ENCODE results near the gene GPS2. TPM values are rescaled to one million over a fixed set of nuclear protein-coding genes. Genes with fewer than 3 reads are reported as not detected.

GPS2 gene
- total and polyA plus RNA-seq, 2 donors (not counting 1 experiment from before 2014, with no cell fraction given): 137 to 225 TPM

DNA sequence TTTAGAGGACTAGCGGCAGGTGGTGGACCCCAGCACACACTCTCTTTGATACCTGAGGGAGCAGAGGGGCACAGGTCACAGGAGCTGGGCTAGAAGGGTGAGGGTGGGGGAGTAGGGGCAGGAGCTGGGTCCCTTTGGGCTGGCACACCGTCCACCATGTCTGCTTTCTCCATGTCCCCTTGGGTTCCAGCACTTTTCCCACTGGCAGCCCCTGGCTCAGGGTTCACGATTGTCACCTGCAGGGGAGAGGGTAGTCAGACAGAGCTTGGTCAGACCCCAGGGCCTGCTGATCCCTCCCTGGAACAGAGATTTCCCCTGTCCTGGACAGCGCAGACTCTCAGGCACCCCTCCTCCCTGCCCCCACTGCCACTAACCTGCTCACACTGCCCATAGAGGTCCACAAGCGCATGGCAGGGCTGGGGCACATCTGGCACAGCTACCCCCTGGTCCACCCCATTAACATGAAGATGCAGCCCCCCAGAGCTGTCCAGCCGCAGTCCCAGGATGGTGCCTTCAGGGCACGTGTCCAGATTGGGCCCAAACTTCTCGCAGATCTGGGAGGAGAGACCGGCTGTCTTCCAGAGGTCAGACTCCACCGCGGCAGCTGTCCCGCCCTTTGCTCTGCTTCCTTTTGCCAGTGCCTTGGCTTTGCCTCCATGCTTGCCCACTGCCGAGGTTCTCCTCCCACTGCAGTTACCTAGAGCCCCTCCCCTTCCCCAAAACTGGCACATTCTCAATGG is 3.1 kb upstream of the GPS2 start:
- no peak overlapping the region for H3K4me3 Mint-ChIP-seq
- peaks cover 16% of the 10 kb centered on the region for H4K20me1 ChIP-seq (ENCODE audit: control insufficient read depth, insufficient read depth, low read length, poor library complexity, severe bottlenecking)
- 95% methylated on average over 13 of the region's 13 CpGs for WGBS (ENCODE audit: insufficient coverage)

More for the DNA sequence above, 3.1 kb upstream of the GPS2 start:
- Histone ChIP-seq H3K9me3 (ENCODE audit: control extremely low read depth in 1 of 3, control insufficient read depth in 2 of 3, insufficient read depth in 1 of 3, low read length in 2 of 3) (no peaks in the 10 kb centered on the region), H3K9ac (ENCODE audit: low read length) (no peak overlapping the region), H3K4me3 (ENCODE audit: control extremely low read depth in 1 of 5, extremely low read depth in 1 of 5, insufficient read depth in 1 of 5, low read depth in 2 of 5, low read length in 4 of 5) (no peak overlapping the region), H3K27me3 (replicated peaks in 1 of 4; ENCODE audit: control extremely low read depth in 1 of 4, control insufficient read depth in 3 of 4, insufficient read depth in 4 of 4, low read length in 3 of 4) (no peaks in the 10 kb centered on the region), H3K27ac (ENCODE audit: low read length in 2 of 2) (no peak overlapping the region), H2AFZ (ENCODE audit: insufficient read depth, low read depth, low read length, poor library complexity, severe bottlenecking) (no peak overlapping the region), H3K4me2 (replicated peaks; ENCODE audit: low read depth, low read length, poor library complexity, severe bottlenecking) (no peak overlapping the region), H3K4me1 (ENCODE audit: control insufficient read depth in 2 of 2, insufficient read depth in 2 of 2, low read length in 2 of 2) (peaks cover 17 to 19% of the 10 kb centered on the region in 2 donors), H3K36me3 (replicated peaks in 1 of 2; ENCODE audit: control extremely low read depth in 1 of 2, control insufficient read depth in 1 of 2, extremely low read depth in 1 of 2, insufficient read depth in 2 of 2, low read length in 1 of 2) (peaks cover 0 to 67% of the 10 kb centered on the region in 2 experiments), H3K79me2 (ENCODE audit: control insufficient read depth, insufficient read depth, low read length) (peaks cover 36% of the 10 kb centered on the region)
- TF ChIP-seq EZH2 (IDR thresholded peaks at IDR 0.05; ENCODE audit: borderline replicate concordance, insufficient read depth, low read depth, low read length, poor library complexity, severe bottlenecking) (no peak), CTCF (IDR thresholded peaks at IDR 0.05) (no peak)
- Mint-ChIP-seq H3K4me1 (peaks cover 27% of the 10 kb centered on the region), H3K9me3 (ENCODE audit: insufficient read depth) (no peaks in the 10 kb centered on the region), H3K27ac (no peak overlapping the region), H3K27me3 (no peaks in the 10 kb centered on the region)
- DNase-seq (no peak), ATAC-seq (ENCODE audit: low read depth) (no peak)
- POLR2A ChIA-PET: interaction anchor here (1.3 kb wide), 1 partner anchor 8 kb away, joined by 4 read pairs; no protein-coding TSS in a partner anchor
- CTCF ChIA-PET: interaction anchor here (1.0 kb wide), 2 partner anchors 15 to 22 kb away, joined by 3 to 4 read pairs; no protein-coding TSS in a partner anchor
- intact Hi-C loops (cut with micrococcal nuclease): no loop called here
